GM23338 (cell line): ENCODE results near the gene FMN1. TPM values are rescaled to one million over a fixed set of nuclear protein-coding genes. Genes with fewer than 3 reads are reported as not detected.

ENCODE experiments used
- ATAC-seq: fragments of 200-7000 bp; cut with Tn5 transposase; 3 replicates; pipeline ENCODE4 v1.9.1; 2020
- DNase-seq: peaks from one replicate; pipeline ENCODE4 v3.0.0-alpha.2; 2015; ENCODE audit warnings: low spot score
- H2AFZ ChIP-seq: fragments of 200-600 bp; sonication (generic); 2 replicates; pipeline ENCODE4 v1.8.0; 2016; ENCODE audit warnings: antibody characterized with exemption, mild to moderate bottlenecking, moderate library complexity
- H3F3A ChIP-seq: fragments of 200-600 bp; sonication (generic); replicated peaks from 2 replicates; pipeline ENCODE4 v1.8.0; 2017; ENCODE audit warnings: antibody characterized with exemption, mixed run types, low read depth
- H3K27ac ChIP-seq: fragments of 200-600 bp; sonication (generic); 2 replicates; pipeline ENCODE4 v1.6.1; 2016; ENCODE audit warnings: low read depth
- H3K27me3 ChIP-seq: fragments of 200-600 bp; sonication (generic); 2 replicates; pipeline ENCODE4 v1.8.0; 2016; ENCODE audit warnings: mild to moderate bottlenecking, mixed run types, moderate library complexity; ENCODE audit not compliant: insufficient read depth
- H3K36me3 ChIP-seq: fragments of 200-600 bp; sonication (generic); 2 replicates; pipeline ENCODE4 v1.8.0; 2016; ENCODE audit warnings: mild to moderate bottlenecking; ENCODE audit not compliant: insufficient read depth
- H3K4me1 ChIP-seq: fragments of 200-600 bp; sonication (generic); 2 replicates; pipeline ENCODE4 v1.8.0; 2016; ENCODE audit warnings: mild to moderate bottlenecking, moderate library complexity; ENCODE audit not compliant: insufficient read depth
- H3K4me2 ChIP-seq: fragments of 200-600 bp; sonication (generic); 2 replicates; pipeline ENCODE4 v1.7.1; 2017; ENCODE audit warnings: mixed run types
- H3K4me3 ChIP-seq: fragments of 200-600 bp; sonication (generic); 2 replicates; pipeline ENCODE4 v1.6.1; 2016; ENCODE audit warnings: mixed run types
- H3K79me2 ChIP-seq: fragments of 200-600 bp; sonication (generic); replicated peaks from 2 replicates; pipeline ENCODE4 v1.8.0; 2017; ENCODE audit warnings: mild to moderate bottlenecking; ENCODE audit not compliant: insufficient read depth
- H3K9me2 ChIP-seq: fragments of 200-600 bp; sonication (generic); 2 replicates; pipeline ENCODE4 v1.8.0; 2017; ENCODE audit not compliant: insufficient read depth
- H4K20me1 ChIP-seq: fragments of 200-600 bp; sonication (generic); replicated peaks from 2 replicates; pipeline ENCODE4 v1.8.0; 2017; ENCODE audit warnings: mild to moderate bottlenecking; ENCODE audit not compliant: insufficient read depth
- H3K27ac Mint-ChIP-seq: 2 replicates; pipeline ENCODE4 v1.8.0; 2020; ENCODE audit warnings: inconsistent platforms, mild to moderate bottlenecking, moderate library complexity, mixed read lengths
- H3K27me3 Mint-ChIP-seq: 3 replicates; pipeline ENCODE4 v1.8.0; 2022; ENCODE audit warnings: low read depth, mild to moderate bottlenecking, moderate library complexity, mixed read lengths, inconsistent platforms; ENCODE audit not compliant: insufficient read depth, poor library complexity
- H3K36me3 Mint-ChIP-seq: 3 replicates; pipeline ENCODE4 v1.8.0; 2021; ENCODE audit warnings: low read depth, mild to moderate bottlenecking, inconsistent platforms, moderate library complexity, mixed read lengths
- H3K4me1 Mint-ChIP-seq: 3 replicates; pipeline ENCODE4 v1.8.0; 2020; ENCODE audit warnings: mild to moderate bottlenecking, inconsistent platforms, mixed read lengths
- H3K4me3 Mint-ChIP-seq: 3 replicates; pipeline ENCODE4 v1.8.0; 2021; ENCODE audit warnings: moderate library complexity, mild to moderate bottlenecking, inconsistent platforms, mixed read lengths
- H3K9me3 Mint-ChIP-seq: 3 replicates; pipeline ENCODE4 v1.8.0; 2020; ENCODE audit warnings: moderate library complexity, mild to moderate bottlenecking, inconsistent platforms, mixed read lengths
- CREB1 ChIP-seq: fragments of 250-450 bp; sonication (Bioruptor Pico); IDR thresholded peaks from 2 replicates; pipeline ENCODE4 v1.5.0; 2020; ENCODE audit warnings: low read depth, mild to moderate bottlenecking, moderate library complexity
- EZH2phosphoT487 ChIP-seq: fragments of 200-600 bp; sonication (generic); IDR thresholded peaks from one replicate; pipeline ENCODE4 v1.8.1; 2018; ENCODE audit warnings: antibody characterized with exemption; ENCODE audit not compliant: unreplicated experiment
- JUNB ChIP-seq: IDR thresholded peaks from one replicate; pipeline ENCODE4 v1.6.1; 2016; ENCODE audit warnings: antibody characterized with exemption; ENCODE audit not compliant: unreplicated experiment
- NANOG ChIP-seq: IDR thresholded peaks from 2 replicates; pipeline ENCODE4 v1.6.1; 2016; ENCODE audit warnings: antibody characterized with exemption, borderline replicate concordance
- POLR2AphosphoS5 ChIP-seq: IDR thresholded peaks from 2 replicates; pipeline ENCODE4 v1.6.1; 2016; ENCODE audit warnings: antibody characterized with exemption, low read depth
- STAT1 ChIP-seq: IDR thresholded peaks from one replicate; pipeline ENCODE4 v1.6.1; 2016; ENCODE audit warnings: antibody characterized with exemption; ENCODE audit not compliant: unreplicated experiment
- ZNF114 ChIP-seq: fragments of 250-450 bp; sonication (Bioruptor Pico); IDR thresholded peaks from 2 replicates; pipeline ENCODE4 v1.5.0; 2020; ENCODE audit warnings: mild to moderate bottlenecking, moderate library complexity
- ZNF331 ChIP-seq: fragments of 250-450 bp; sonication (Bioruptor Pico); IDR thresholded peaks from 2 replicates; pipeline ENCODE4 v1.5.0; 2020; ENCODE audit warnings: low read depth, mild to moderate bottlenecking, moderate library complexity
- polyA plus RNA-seq: library from polyadenylated mRNA; unstranded; fragments of >200 nt; fragmentation: Nextera tagmentation; extraction: Ambion mirVana; gene quantifications from 2 replicates; pipeline ENCODE4 v1.2.1, GENCODE V29; 2016
- total RNA-seq: library from RNA; depleted of rRNA; stranded (reverse); fragments of >200 nt; shearing (Covaris generic); gene quantifications from 2 replicates; pipeline ENCODE4 v1.2.3, GENCODE V29; 2014
- TF ChIP-seq, protein P1 (sequence below): IDR thresholded peaks from 2 replicates; pipeline ENCODE4 v1.6.1; 2016; ENCODE audit warnings: antibody characterized with exemption
- TF ChIP-seq, protein P2 (sequence below), 2 experiments: fragments of 200-600 bp in 1 of 2; sonication (generic) in 1 of 2; conservative IDR thresholded peaks; 2 replicates each; pipeline versions ENCODE4 v1.5.1 to v1.6.1; 2016 to 2017; ENCODE audit warnings: antibody characterized with exemption in 2 of 2, low read depth in 2 of 2, mild to moderate bottlenecking in 2 of 2, moderate library complexity in 1 of 2

FMN1 gene
- total and polyA plus RNA-seq, 2 experiments from 2014 or later, result 1.2 to 1.6 TPM

DNA sequence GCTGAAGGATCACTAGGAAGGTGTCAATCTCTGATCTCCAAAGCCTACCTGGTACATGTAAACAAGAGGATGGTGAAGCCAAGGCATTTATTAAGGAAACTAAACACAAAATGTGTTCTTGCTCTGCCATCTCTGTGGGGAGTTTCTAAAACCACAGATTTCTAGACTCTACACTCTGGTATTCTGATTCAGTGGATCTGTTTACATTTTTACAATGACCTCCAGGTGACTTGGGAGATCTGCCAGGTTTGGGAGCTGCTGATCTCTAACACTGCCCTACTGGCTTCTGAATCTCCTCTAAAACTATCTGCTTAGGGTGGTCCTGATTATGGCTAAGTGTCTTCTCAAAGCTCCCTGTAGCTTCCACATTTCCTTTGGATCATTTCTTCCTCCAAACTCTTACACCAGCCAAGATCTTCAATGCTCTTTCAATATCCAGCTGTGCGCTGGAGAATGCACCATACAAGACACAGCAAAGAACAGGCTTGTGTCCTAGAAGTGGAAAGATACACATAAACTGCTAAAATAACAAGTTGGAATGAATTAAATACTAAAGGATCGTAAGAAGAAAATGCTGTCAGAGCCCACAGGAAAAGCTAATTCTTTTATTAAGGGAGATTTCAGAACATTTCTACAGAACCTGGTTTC is 404.0 kb downstream of the FMN1 start (continued):
- TF ChIP-seq NANOG, result no peak
- TF ChIP-seq, protein P1, sequence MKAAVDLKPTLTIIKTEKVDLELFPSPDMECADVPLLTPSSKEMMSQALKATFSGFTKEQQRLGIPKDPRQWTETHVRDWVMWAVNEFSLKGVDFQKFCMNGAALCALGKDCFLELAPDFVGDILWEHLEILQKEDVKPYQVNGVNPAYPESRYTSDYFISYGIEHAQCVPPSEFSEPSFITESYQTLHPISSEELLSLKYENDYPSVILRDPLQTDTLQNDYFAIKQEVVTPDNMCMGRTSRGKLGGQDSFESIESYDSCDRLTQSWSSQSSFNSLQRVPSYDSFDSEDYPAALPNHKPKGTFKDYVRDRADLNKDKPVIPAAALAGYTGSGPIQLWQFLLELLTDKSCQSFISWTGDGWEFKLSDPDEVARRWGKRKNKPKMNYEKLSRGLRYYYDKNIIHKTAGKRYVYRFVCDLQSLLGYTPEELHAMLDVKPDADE, result no peak
- TF ChIP-seq, protein P2, sequence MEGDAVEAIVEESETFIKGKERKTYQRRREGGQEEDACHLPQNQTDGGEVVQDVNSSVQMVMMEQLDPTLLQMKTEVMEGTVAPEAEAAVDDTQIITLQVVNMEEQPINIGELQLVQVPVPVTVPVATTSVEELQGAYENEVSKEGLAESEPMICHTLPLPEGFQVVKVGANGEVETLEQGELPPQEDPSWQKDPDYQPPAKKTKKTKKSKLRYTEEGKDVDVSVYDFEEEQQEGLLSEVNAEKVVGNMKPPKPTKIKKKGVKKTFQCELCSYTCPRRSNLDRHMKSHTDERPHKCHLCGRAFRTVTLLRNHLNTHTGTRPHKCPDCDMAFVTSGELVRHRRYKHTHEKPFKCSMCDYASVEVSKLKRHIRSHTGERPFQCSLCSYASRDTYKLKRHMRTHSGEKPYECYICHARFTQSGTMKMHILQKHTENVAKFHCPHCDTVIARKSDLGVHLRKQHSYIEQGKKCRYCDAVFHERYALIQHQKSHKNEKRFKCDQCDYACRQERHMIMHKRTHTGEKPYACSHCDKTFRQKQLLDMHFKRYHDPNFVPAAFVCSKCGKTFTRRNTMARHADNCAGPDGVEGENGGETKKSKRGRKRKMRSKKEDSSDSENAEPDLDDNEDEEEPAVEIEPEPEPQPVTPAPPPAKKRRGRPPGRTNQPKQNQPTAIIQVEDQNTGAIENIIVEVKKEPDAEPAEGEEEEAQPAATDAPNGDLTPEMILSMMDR (conservative IDR thresholded peaks at IDR 0.05; ENCODE audit: low read depth in 2 of 2), result no peak
- no peak for TF ChIP-seq JUNB
- no peak for TF ChIP-seq POLR2AphosphoS5

DNA sequence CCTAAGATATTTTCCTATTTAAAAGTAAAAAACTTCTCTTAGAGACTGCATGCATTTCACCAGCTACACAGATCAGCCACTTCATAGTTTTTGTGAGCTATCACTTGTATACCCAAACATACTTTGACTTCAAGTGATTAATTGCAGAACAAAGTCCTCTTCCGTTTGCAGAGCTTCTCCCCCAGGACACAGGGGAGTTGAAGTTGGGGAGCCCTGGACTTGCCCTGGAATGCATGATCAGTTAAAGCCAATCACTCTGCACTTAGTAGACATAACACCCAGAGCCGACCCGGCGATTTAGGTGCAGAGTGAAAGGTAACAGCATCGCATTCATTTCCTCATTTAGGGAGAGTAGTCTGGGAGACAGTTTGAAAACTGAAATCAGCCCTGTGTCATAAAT is 406.6 kb downstream of the FMN1 start:
- TF ChIP-seq ZNF114 (CRISPR knock-in tag), result no peak
- TF ChIP-seq, protein P1, result no peak
- TF ChIP-seq EZH2phosphoT487, result no peak
- no peak for TF ChIP-seq ZNF331
- TF ChIP-seq NANOG, result no peak
- no peak for TF ChIP-seq POLR2AphosphoS5
- TF ChIP-seq CREB1, result no peak
- TF ChIP-seq JUNB, result no peak
- Histone ChIP-seq H3K36me3 (no peaks in the 10 kb centered on the region), H3K27me3 (no peaks in the 10 kb centered on the region), H3K4me3 (no peak overlapping the region), H3K4me1 (peaks cover 10% of the 10 kb centered on the region; the same call in 1 of the 2 replicates), H3K9me2 (no peaks in the 10 kb centered on the region), H2AFZ (0 out of 2 replicates have a peak overlapping the region, but pooled peaks have one; percentile 49), H3K79me2 (no peaks in the 10 kb centered on the region), H3K4me2 (no peak overlapping the region), H3F3A (no peaks in the 10 kb centered on the region), H3K27ac (no peak overlapping the region), H4K20me1 (no peaks in the 10 kb centered on the region)
- Mint-ChIP-seq H3K4me3 (no peak overlapping the region), H3K27me3 (peaks cover 2% of the 10 kb centered on the region), H3K9me3 (no peaks in the 10 kb centered on the region), H3K4me1 (peaks cover 13% of the 10 kb centered on the region), H3K27ac (no peak overlapping the region), H3K36me3 (no peaks in the 10 kb centered on the region)
- ATAC-seq (no peak), DNase-seq (no peak)

DNA sequence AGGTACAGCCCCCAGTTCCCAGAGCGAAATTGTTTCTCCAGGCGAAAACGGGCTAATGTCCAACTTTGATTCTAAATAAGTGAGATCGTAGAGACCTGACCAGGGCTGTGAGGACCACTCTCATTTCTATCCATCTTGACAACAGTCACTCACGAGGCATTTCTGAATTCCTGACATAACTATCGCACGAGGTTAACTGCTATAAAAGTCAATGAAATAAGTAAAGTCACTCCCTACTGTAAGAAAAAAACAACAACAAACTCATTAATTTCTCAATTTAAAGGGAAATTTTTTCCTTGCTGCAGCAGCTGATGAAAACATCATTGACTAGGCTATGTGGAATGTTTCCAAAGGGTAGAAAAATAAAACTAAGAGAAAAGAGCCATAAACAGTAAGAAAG is 407.6 kb downstream of the FMN1 start:
- Histone ChIP-seq H3K79me2 (no peaks in the 10 kb centered on the region), H3K27ac (no peak overlapping the region), H3K9me2 (no peaks in the 10 kb centered on the region), H3K27me3 (no peaks in the 10 kb centered on the region), H3F3A (no peaks in the 10 kb centered on the region), H4K20me1 (no peaks in the 10 kb centered on the region), H3K4me2 (no peak overlapping the region), H3K4me3 (no peak overlapping the region), H3K4me1 (peaks cover 10% of the 10 kb centered on the region; the same call in 1 of the 2 replicates), H2AFZ (no peak overlapping the region), H3K36me3 (no peaks in the 10 kb centered on the region)
- no peaks in the 10 kb centered on the region for H3K36me3 Mint-ChIP-seq
- ATAC-seq, result no peak
- TF ChIP-seq ZNF114 (CRISPR knock-in tag), result no peak
- no peak for TF ChIP-seq POLR2AphosphoS5
- TF ChIP-seq NANOG, result no peak
- no peak for TF ChIP-seq CREB1
- no peak for TF ChIP-seq JUNB
- TF ChIP-seq STAT1, result no peak
- H3K9me3 Mint-ChIP-seq, result no peaks in the 10 kb centered on the region
- no peak overlapping the region for H3K4me3 Mint-ChIP-seq
- no peak for DNase-seq
- no peak overlapping the region for H3K27ac Mint-ChIP-seq
- H3K4me1 Mint-ChIP-seq, result peaks cover 13% of the 10 kb centered on the region
- H3K27me3 Mint-ChIP-seq, result peaks cover 2% of the 10 kb centered on the region
